ENCODE data around the gene EPB41L1. TPM values are rescaled to one million over a fixed set of nuclear protein-coding genes. Genes with fewer than 3 reads are reported as not detected.
A peak's percentile ranks its signal among the peaks of the same experiment; 100 is the strongest.

Gene EPB41L1
- total RNA-seq, 1 donor from 2014 or later, result 30.6 TPM

DNA sequence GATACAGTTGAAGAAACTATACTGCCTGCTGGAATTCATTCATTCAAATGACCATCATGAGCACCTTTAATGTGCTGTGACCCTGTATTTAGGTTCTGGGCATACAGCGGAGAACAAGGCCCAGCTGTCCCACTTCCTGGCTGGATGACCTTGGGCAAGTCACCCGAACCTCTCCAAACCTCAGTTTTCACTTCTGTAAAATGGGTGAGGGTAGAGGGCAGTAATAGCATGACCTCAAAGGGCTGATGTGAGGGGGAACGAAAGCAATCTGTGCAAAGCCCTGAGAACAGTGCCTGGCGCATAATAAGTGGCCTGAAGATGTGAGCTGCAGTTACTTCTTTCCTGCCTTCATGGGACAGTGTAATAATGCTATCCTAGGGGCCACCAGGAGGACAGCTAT lies 61.2 kb downstream of the EPB41L1 start:
- H3K36me3 Mint-ChIP-seq (ENCODE audit: low read depth), result no peaks in the 10 kb centered on the region
- TF ChIP-seq, protein P1, sequence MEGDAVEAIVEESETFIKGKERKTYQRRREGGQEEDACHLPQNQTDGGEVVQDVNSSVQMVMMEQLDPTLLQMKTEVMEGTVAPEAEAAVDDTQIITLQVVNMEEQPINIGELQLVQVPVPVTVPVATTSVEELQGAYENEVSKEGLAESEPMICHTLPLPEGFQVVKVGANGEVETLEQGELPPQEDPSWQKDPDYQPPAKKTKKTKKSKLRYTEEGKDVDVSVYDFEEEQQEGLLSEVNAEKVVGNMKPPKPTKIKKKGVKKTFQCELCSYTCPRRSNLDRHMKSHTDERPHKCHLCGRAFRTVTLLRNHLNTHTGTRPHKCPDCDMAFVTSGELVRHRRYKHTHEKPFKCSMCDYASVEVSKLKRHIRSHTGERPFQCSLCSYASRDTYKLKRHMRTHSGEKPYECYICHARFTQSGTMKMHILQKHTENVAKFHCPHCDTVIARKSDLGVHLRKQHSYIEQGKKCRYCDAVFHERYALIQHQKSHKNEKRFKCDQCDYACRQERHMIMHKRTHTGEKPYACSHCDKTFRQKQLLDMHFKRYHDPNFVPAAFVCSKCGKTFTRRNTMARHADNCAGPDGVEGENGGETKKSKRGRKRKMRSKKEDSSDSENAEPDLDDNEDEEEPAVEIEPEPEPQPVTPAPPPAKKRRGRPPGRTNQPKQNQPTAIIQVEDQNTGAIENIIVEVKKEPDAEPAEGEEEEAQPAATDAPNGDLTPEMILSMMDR (conservative IDR thresholded peaks at IDR 0.05), result no peak
- H3K4me1 Mint-ChIP-seq, result peaks cover 6% of the 10 kb centered on the region
- DNase-seq (ENCODE audit: low read depth, low spot score), result no peak
- H3K9me3 Mint-ChIP-seq, result no peaks in the 10 kb centered on the region
- H3K27ac Mint-ChIP-seq (ENCODE audit: unreplicated experiment), result no peak overlapping the region
- no peak overlapping the region for H3K4me3 Mint-ChIP-seq
- H3K27me3 Mint-ChIP-seq (ENCODE audit: low read depth), result no peaks in the 10 kb centered on the region

GRCh38 chr20:36216314-36217025 lies 61.9 kb downstream of the EPB41L1 start:
- H3K9me3 Mint-ChIP-seq, result no peaks in the 10 kb centered on the region
- no peak overlapping the region for H3K4me3 Mint-ChIP-seq
- peaks cover 6% of the 10 kb centered on the region for H3K4me1 Mint-ChIP-seq
- H3K27ac Mint-ChIP-seq (ENCODE audit: unreplicated experiment), result no peak overlapping the region
- TF ChIP-seq, protein P1 (conservative IDR thresholded peaks at IDR 0.05), result no peak
- DNase-seq (ENCODE audit: low read depth, low spot score), result no peak
- H3K36me3 Mint-ChIP-seq (ENCODE audit: low read depth), result no peaks in the 10 kb centered on the region
- H3K27me3 Mint-ChIP-seq (ENCODE audit: low read depth), result no peaks in the 10 kb centered on the region

GRCh38 chr20:36217226-36217625 lies 62.7 kb downstream of the EPB41L1 start:
- Mint-ChIP-seq H3K4me1 (peaks cover 6% of the 10 kb centered on the region), H3K27ac (ENCODE audit: unreplicated experiment) (no peak overlapping the region), H3K4me3 (no peak overlapping the region), H3K9me3 (no peaks in the 10 kb centered on the region), H3K27me3 (ENCODE audit: low read depth) (no peaks in the 10 kb centered on the region), H3K36me3 (ENCODE audit: low read depth) (no peaks in the 10 kb centered on the region)
- no peak for DNase-seq (ENCODE audit: low read depth, low spot score)
- TF ChIP-seq, protein P1 (conservative IDR thresholded peaks at IDR 0.05), result no peak

DNA sequence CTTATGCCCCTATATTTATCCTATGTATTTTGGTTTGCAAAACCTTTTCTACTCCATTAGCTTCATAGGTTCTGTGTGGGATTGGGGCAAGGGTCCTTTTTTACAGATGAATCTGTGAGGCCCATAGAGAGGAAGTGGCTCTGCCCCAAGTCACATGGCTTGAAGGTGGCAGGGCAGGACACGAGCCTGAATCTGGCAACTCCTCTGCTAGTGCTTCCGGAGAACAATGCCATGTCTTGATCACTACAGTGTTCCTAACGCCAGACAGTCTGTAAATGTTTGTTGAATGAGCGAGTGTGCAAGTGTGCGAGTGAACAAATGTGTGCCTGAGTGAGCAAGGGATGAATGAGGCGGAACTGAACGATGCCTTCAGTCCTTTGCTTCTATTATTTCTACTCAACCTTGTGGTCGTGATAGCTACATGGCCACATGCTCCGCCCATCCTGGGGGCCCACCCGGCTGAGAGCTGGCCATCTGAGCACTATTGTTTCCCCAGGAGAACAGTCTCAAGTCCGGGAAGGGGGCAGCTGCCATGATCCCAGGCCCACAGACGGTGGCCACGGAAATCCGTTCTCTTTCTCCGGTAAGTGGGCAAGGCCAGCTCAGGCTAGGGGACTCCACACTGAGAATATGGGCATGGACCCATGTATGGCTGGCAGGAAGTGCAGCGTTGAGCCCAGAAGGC lies 64.0 kb downstream of the EPB41L1 start:
- Mint-ChIP-seq H3K27ac (ENCODE audit: unreplicated experiment) (no peak overlapping the region), H3K4me1 (peaks cover 6% of the 10 kb centered on the region), H3K9me3 (no peaks in the 10 kb centered on the region), H3K36me3 (ENCODE audit: low read depth) (no peaks in the 10 kb centered on the region), H3K4me3 (no peak overlapping the region), H3K27me3 (ENCODE audit: low read depth) (no peaks in the 10 kb centered on the region)
- TF ChIP-seq, protein P1 (conservative IDR thresholded peaks at IDR 0.05), result no peak
- no peak for DNase-seq (ENCODE audit: low read depth, low spot score)

GRCh38 chr20:36219671-36220220 lies 65.2 kb downstream of the EPB41L1 start:
- no peak for DNase-seq (ENCODE audit: low read depth, low spot score)
- H3K36me3 Mint-ChIP-seq (ENCODE audit: low read depth), result no peaks in the 10 kb centered on the region
- TF ChIP-seq, protein P1 (conservative IDR thresholded peaks at IDR 0.05), result no peak
- no peaks in the 10 kb centered on the region for H3K27me3 Mint-ChIP-seq (ENCODE audit: low read depth)
- peak overlapping the region; percentile 1 for H3K27ac Mint-ChIP-seq (ENCODE audit: unreplicated experiment)
- H3K4me3 Mint-ChIP-seq, result no peak overlapping the region
- peaks cover 6% of the 10 kb centered on the region for H3K4me1 Mint-ChIP-seq
- no peaks in the 10 kb centered on the region for H3K9me3 Mint-ChIP-seq
